Neutrophil (primary cell): ENCODE measurements around the gene SMTNL2.
"Not testable (repeated sequence)": the region's sequence is repeated elsewhere in the genome, so short reads cannot be mapped to it uniquely, and the experiment has no call there.

Source experiments
- H3K27ac ChIP-seq: fragments of 200-600 bp; sonication (generic); 2 replicates; pipeline ENCODE4 v1.5.1; 2016; ENCODE audit warnings: mild to moderate bottlenecking, moderate library complexity
- H3K27me3 ChIP-seq: fragments of 200-600 bp; sonication (generic); 2 replicates; pipeline ENCODE4 v1.6.0; 2016; ENCODE audit warnings: mild to moderate bottlenecking
- H3K36me3 ChIP-seq: fragments of 200-600 bp; sonication (generic); 2 replicates; pipeline ENCODE4 v1.5.1; 2017
- H3K4me1 ChIP-seq, 2 experiments: fragments of 200-600 bp in 1 of 2; sonication (generic) in 1 of 2; 1 replicate in 1 of 2; 2 replicates in 1 of 2; pipeline versions ENCODE4 v1.5.1 to v1.6.1; 2013 to 2016; ENCODE audit warnings: low read depth in 1 of 2, low read length in 1 of 2, mild to moderate bottlenecking in 1 of 2, moderate library complexity in 1 of 2; ENCODE audit not compliant: control insufficient read depth in 1 of 2, insufficient read depth in 1 of 2
- H3K4me3 ChIP-seq, 2 experiments: fragments of 200-600 bp in 1 of 2; sonication (generic) in 1 of 2; 1 replicate in 1 of 2; 2 replicates in 1 of 2; pipeline ENCODE4 v1.5.1; 2013 to 2016; ENCODE audit warnings: low read depth in 1 of 2, low read length in 1 of 2, mild to moderate bottlenecking in 1 of 2, moderate library complexity in 1 of 2
- H3K9me3 ChIP-seq: fragments of 200-600 bp; sonication (generic); 2 replicates; pipeline ENCODE4 v1.5.1; 2016
- CTCF ChIP-seq: fragments of 200-600 bp; sonication (generic); IDR thresholded peaks from 2 replicates; pipeline ENCODE4 v1.5.1; 2016; ENCODE audit warnings: antibody characterized with exemption

SMTNL2 gene

DNA sequence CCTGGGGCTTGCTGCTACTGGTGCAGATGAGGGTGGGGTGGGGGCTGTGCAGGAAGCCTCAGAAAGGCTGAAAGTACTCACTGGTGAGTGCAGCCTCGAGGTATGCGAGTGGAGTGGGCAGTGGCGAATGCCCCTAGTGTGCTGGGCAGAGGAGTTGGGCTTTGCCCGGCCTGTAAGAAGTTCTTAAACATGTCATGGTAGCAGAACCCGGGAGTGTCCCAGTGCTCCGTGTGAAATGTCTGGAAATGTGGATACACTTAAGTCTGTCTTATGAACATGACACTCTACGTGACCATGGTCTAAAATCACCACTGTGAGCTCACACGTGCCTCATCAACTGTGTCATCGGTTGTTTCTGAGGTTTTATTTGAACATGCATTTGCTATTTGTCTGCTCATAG lies 1.7 kb downstream of the SMTNL2 start:
- peaks cover 90% of the 10 kb centered on the region for H3K27me3 ChIP-seq
- H3K27ac ChIP-seq: no peak overlapping the region
- H3K4me3 ChIP-seq: no peak overlapping the region
- peaks cover 4 to 6% of the 10 kb centered on the region in 2 experiments for H3K4me1 ChIP-seq
- no peaks in the 10 kb centered on the region for H3K36me3 ChIP-seq
- no peak for TF ChIP-seq CTCF
- no peaks in the 10 kb centered on the region for H3K9me3 ChIP-seq

GRCh38 chr17:4587195-4587594 lies 2.9 kb downstream of the SMTNL2 start:
- H3K27me3 ChIP-seq: peaks cover 80% of the 10 kb centered on the region
- H3K27ac ChIP-seq: no peak overlapping the region
- TF ChIP-seq CTCF: no peak
- peaks cover 4 to 6% of the 10 kb centered on the region in 2 experiments for H3K4me1 ChIP-seq
- H3K4me3 ChIP-seq: no peak overlapping the region
- H3K9me3 ChIP-seq: no peaks in the 10 kb centered on the region
- H3K36me3 ChIP-seq: no peaks in the 10 kb centered on the region

DNA sequence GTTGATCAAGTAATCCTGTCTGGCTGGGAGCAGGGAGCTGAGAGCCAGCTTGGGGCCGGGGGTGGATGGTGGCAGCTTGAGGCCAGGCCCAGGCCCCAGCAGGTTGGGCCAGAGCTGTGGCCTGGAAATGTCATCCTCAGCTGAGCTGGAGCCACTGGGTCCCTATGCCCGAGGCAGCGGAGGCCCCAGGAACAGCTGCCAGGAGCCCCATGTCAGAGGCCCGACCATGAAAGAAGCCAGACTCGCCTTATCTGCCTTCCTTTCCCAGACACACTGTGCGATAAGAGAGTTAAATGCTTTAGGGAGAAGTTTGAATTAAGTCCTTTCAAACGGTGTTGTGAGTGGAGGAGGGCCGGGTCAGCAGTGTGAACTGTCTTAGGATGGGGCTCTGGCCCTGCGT lies 3.5 kb downstream of the SMTNL2 start:
- H3K27me3 ChIP-seq: peaks cover 74% of the 10 kb centered on the region
- peaks cover 4 to 6% of the 10 kb centered on the region in 2 experiments for H3K4me1 ChIP-seq
- H3K9me3 ChIP-seq: no peaks in the 10 kb centered on the region
- no peak overlapping the region for H3K27ac ChIP-seq
- TF ChIP-seq CTCF: no peak
- no peak overlapping the region for H3K4me3 ChIP-seq
- H3K36me3 ChIP-seq: no peaks in the 10 kb centered on the region

GRCh38 chr17:4588391-4588790 lies 4.1 kb downstream of the SMTNL2 start:
- Histone ChIP-seq H3K36me3 (no peaks in the 10 kb centered on the region), H3K4me1 (peaks cover 4 to 6% of the 10 kb centered on the region in 2 experiments), H3K4me3 (no peak overlapping the region), H3K27ac (no peak overlapping the region), H3K9me3 (no peaks in the 10 kb centered on the region), H3K27me3 (peaks cover 68% of the 10 kb centered on the region)
- TF ChIP-seq CTCF: no peak

DNA sequence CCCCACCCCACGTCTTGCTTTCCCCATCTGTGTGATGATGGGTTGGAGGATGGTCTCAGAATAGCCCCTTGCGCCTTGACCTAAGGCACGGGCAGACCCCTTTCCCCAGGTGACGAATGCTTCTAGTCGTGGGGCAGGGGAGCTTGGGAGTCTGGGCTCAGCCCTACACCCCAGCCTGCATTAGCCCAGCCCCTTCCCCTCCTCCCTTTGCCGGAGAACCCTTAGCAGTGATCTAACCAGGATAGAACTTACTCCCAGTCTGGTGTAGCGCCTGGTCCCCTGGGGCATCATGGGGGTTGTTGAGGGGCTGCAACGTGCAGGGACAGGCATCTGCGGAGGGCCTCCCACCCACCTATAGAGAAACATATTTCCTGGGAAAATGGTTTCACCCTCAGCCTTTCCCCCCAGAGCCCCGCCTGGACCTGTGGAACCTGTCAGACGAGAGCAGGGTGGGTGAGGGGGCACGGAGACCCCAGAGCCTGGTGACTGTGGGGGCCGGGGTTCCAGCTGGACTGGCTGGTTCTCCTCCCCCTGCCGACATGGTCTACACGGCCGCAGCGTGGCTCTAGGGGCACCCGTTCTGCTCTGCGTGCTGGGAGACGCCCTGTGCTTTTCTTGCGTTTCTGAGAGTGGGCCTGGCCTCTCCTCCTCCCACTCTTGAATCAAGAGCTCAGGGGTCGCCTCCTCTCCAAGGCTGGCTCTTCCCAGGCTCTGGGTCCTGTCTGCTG lies 4.7 kb downstream of the SMTNL2 start:
- Histone ChIP-seq H3K27ac (no peak overlapping the region), H3K9me3 (no peaks in the 10 kb centered on the region), H3K27me3 (peaks cover 61% of the 10 kb centered on the region), H3K36me3 (no peaks in the 10 kb centered on the region), H3K4me3 (no peak overlapping the region), H3K4me1 (peaks cover 2 to 5% of the 10 kb centered on the region in 2 experiments)
- no peak for TF ChIP-seq CTCF

DNA sequence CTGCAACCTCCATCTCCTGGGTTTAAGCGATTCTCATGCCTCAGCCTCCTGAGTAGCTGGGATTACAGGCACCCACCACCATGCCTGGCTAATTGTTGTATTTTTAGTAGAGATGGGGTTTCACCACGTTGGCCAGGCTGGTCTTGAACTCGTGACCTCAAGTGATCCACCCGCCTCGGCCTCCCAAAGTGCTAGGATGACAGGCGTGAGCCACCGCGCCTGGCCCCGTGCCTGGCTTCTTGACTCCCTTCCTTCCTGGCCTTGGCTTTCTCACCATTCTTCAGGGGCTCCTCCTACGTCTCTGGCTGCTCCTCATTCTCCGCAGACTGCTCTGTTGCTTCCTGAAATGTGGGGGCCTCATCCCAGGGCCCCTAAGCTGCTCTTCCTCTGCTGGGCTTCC lies 5.7 kb downstream of the SMTNL2 start:
- not testable (repeated sequence) for H3K4me3 ChIP-seq, H3K9me3 ChIP-seq, H3K4me1 ChIP-seq, H3K36me3 ChIP-seq, H3K27ac ChIP-seq
- H3K27me3 ChIP-seq: peaks cover 59% of the 10 kb centered on the region
